Esophagus muscularis mucosa (tissue), 4 donors: ENCODE measurements around the gene SLC6A11. TPM values are rescaled to one million over a fixed set of nuclear protein-coding genes. Genes with fewer than 3 reads are reported as not detected.

ENCODE experiments used
- DNase-seq: peaks from one replicate; pipeline ENCODE4 v3.0.0-alpha.2; 2017; ENCODE audit errors: extremely low spot score
- H3K27ac ChIP-seq, 4 donors: fragments of 200-600 bp; sonication (generic); replicated peaks in 1 of 4; 1 replicate in 3 of 4; 2 replicates in 1 of 4; pipeline ENCODE4 v1.5.1; 2016 to 2019; ENCODE audit warnings: mild to moderate bottlenecking in 1 of 4
- H3K27me3 ChIP-seq, 4 donors: fragments of 200-600 bp; sonication (generic); one replicate each; pipeline versions ENCODE4 v1.5.1 to v1.6.0; 2016 to 2019
- H3K36me3 ChIP-seq, 4 donors: fragments of 200-600 bp; sonication (generic); one replicate each; pipeline ENCODE4 v1.5.1; 2016 to 2019
- H3K4me1 ChIP-seq, 4 donors: fragments of 200-600 bp; sonication (generic); one replicate each; pipeline ENCODE4 v1.5.1; 2016 to 2019
- H3K4me3 ChIP-seq, 4 donors: fragments of 200-600 bp; sonication (generic); 1 replicate in 2 of 4; 2 replicates in 2 of 4; pipeline ENCODE4 v1.5.1; 2016 to 2019; ENCODE audit warnings: mild to moderate bottlenecking in 4 of 4, moderate library complexity in 1 of 4
- H3K9me3 ChIP-seq, 4 donors: fragments of 200-600 bp; sonication (generic); 1 replicate in 3 of 4; 2 replicates in 1 of 4; pipeline ENCODE4 v1.5.1; 2016 to 2019
- EP300 ChIP-seq: sonication (generic); formaldehyde crosslinking; IDR thresholded peaks from one replicate; pipeline ENCODE4 v1.6.1; 2017; ENCODE audit warnings: antibody characterized with exemption
- POLR2A ChIP-seq: fragments of 450-650 bp; IDR thresholded peaks from one replicate; pipeline ENCODE4 v1.6.1; 2017; ENCODE audit warnings: antibody characterized with exemption, moderate library complexity, mild to moderate bottlenecking, low read depth
- POLR2AphosphoS5 ChIP-seq, 2 donors: sonication (generic); formaldehyde crosslinking; IDR thresholded peaks; one replicate each; pipeline ENCODE4 v1.6.1; 2017; ENCODE audit warnings: antibody characterized with exemption in 2 of 2
- WGBS: methylation state at CpG from one replicate; pipeline ENCODE4 v1.1.5; 2018; 5-methylcytosine and 5-hydroxymethylcytosine counted together
- intact Hi-C: fragments of 100-400 bp; cut with DNase I; formaldehyde crosslinking; loops from one replicate; pipeline ENCODE4 v1.15.1; 2023
- total RNA-seq, 4 donors: library from RNA; depleted of rRNA; stranded (reverse); fragments of >200 nt; gene quantifications; one replicate each; pipeline versions ENCODE4 v1.1.0 to v1.2.1, GENCODE V29; 2016
- TF ChIP-seq, protein P1 (sequence below), 3 experiments: fragments of 200-600 bp in 2 of 3; fragments of 450-650 bp in 1 of 3; sonication (generic) in 2 of 3; IDR thresholded peaks; one replicate each; pipeline ENCODE4 v1.5.1; 2017 to 2019; ENCODE audit warnings: antibody characterized with exemption in 3 of 3, mild to moderate bottlenecking in 2 of 3, moderate library complexity in 1 of 3

Gene SLC6A11
- total RNA-seq, 4 donors from 2014 or later, result not detected

DNA sequence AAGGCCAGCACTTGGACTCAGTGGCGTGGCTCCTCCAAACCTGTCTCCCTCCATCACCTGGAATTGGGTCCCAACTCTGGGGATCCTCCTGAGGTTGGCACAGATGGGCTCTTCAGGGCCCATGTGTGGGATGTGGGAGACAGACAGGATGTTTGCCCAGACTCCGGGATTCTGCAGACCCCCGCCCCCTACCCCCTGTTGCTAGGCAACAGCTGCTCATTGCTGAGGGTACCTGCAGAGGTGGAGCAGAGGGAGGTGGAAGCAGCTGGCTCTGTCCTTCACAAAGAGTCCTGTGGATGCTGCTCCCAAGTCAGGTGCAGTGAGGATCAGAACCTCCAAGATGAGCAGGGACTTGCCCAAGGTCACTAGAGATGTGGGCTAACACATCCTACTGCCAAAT, 136.5 kb downstream of the SLC6A11 start:
- Histone ChIP-seq H3K27ac (no peak overlapping the region), H3K4me3 (no peak overlapping the region), H3K36me3 (no peaks in the 10 kb centered on the region), H3K9me3 (no peaks in the 10 kb centered on the region), H3K27me3 (peaks cover 0 to 39% (median 0%) of the 10 kb centered on the region in 4 donors), H3K4me1 (peaks cover 5 to 18% (median 10%) of the 10 kb centered on the region in 4 donors)
- WGBS, result 56% methylated on average over 3 of the region's 3 CpGs
- intact Hi-C loops, result no loop called here
- no peak for DNase-seq
- TF ChIP-seq EP300, result no peak
- TF ChIP-seq, protein P1, sequence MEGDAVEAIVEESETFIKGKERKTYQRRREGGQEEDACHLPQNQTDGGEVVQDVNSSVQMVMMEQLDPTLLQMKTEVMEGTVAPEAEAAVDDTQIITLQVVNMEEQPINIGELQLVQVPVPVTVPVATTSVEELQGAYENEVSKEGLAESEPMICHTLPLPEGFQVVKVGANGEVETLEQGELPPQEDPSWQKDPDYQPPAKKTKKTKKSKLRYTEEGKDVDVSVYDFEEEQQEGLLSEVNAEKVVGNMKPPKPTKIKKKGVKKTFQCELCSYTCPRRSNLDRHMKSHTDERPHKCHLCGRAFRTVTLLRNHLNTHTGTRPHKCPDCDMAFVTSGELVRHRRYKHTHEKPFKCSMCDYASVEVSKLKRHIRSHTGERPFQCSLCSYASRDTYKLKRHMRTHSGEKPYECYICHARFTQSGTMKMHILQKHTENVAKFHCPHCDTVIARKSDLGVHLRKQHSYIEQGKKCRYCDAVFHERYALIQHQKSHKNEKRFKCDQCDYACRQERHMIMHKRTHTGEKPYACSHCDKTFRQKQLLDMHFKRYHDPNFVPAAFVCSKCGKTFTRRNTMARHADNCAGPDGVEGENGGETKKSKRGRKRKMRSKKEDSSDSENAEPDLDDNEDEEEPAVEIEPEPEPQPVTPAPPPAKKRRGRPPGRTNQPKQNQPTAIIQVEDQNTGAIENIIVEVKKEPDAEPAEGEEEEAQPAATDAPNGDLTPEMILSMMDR (IDR thresholded peaks at IDR 0.05), result no peak
- no peak for TF ChIP-seq POLR2A
- TF ChIP-seq POLR2AphosphoS5 (IDR thresholded peaks at IDR 0.05), result no peak

DNA sequence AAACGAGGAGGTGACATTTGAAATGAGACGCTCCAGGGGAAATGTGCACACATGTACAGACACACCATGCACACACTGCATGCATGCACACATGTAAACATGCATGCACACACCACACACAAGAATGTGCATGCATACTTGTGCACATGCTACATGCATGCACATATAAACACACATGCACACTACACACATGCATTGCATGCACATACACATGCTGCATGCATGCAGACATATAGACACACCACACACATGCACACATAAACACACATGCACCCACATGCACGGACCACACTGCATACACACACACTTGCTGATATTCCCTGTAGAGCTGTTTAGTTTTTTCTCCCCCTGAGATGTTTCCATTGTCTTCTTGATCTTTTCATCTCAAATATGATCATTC, 138.7 kb downstream of the SLC6A11 start:
- no peak for DNase-seq
- peaks cover 5 to 18% (median 15%) of the 10 kb centered on the region in 4 donors for H3K4me1 ChIP-seq
- no peak overlapping the region for H3K27ac ChIP-seq
- TF ChIP-seq, protein P1 (IDR thresholded peaks at IDR 0.05), result no peak
- TF ChIP-seq EP300 (no peak), POLR2AphosphoS5 (IDR thresholded peaks at IDR 0.05) (no peak), POLR2A (no peak)
- H3K9me3 ChIP-seq, result no peaks in the 10 kb centered on the region
- WGBS, result 69% methylated on average over 3 of the region's 3 CpGs
- H3K4me3 ChIP-seq, result no peak overlapping the region
- peaks cover 0 to 37% (median 0%) of the 10 kb centered on the region in 4 donors for H3K27me3 ChIP-seq
- intact Hi-C loops, result no loop called here
- H3K36me3 ChIP-seq, result no peaks in the 10 kb centered on the region

DNA sequence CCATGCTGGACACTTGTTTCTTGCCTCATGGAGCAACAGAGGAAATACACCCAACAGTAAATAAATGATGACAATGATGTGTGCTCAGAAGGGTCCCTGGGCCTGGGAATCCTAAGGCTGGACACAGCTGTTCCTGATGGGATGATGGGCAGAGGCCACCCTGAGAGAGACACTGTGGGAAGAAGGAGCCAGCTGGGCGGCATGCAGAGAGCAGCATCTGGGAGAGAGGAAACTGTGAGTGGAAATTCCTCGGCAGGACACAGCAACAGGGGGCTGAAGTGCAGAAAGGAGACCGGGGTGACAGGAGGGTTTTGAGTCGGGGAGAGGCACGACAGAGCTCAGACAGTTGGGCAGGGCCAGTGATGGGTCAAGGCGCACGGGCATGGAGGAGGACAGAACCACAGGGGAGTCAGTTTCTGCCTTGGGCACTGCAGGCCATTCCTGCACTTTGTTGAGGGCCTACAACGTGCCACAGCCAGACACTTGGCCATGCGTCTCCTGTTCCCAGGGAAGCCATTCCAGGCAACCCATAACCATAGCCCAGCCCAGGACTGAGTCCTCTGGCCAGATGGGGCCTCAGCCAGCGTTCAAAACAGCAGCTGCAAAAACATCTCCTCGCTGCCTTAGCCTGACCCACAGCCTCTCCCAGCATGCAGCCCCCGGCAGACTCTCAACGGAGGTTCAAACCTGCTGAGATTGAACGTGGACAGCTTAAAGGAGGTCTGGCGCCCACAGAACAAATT, 139.9 kb downstream of the SLC6A11 start:
- 77% methylated on average over 15 of the region's 15 CpGs for WGBS
- intact Hi-C loops, result no loop called here
- DNase-seq, result no peak
- no peaks in the 10 kb centered on the region for H3K36me3 ChIP-seq
- no peak for TF ChIP-seq POLR2A
- no peak for TF ChIP-seq EP300
- TF ChIP-seq, protein P1 (IDR thresholded peaks at IDR 0.05), result no peak
- no peak for TF ChIP-seq POLR2AphosphoS5 (IDR thresholded peaks at IDR 0.05)
- H3K27ac ChIP-seq, result no peak overlapping the region
- peaks cover 0 to 44% (median 0%) of the 10 kb centered on the region in 4 donors for H3K27me3 ChIP-seq
- peaks cover 5 to 18% (median 15%) of the 10 kb centered on the region in 4 donors for H3K4me1 ChIP-seq
- H3K9me3 ChIP-seq, result no peaks in the 10 kb centered on the region
- no peak overlapping the region for H3K4me3 ChIP-seq

DNA sequence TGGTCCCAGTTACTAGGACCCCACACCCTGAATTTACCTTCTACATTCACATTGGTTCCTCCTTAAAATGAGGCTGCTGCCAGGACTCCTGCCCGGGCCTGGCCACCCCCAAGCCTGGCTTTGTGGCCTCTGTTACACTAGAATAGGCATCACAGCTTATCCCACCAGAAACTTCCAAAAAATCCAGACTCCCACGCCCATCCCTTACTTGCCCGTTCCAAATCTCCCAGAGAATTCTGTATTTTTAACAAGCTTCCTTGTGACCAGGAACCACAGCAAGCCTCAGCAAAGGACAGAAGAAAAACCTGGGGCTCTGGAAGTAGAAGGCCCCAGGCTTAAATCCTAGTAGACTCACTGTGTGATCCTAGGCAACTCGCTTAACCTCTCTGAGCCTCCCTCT, 140.5 kb downstream of the SLC6A11 start:
- 84% methylated on average over 4 of the region's 4 CpGs for WGBS
- TF ChIP-seq, protein P1 (IDR thresholded peaks at IDR 0.05), result no peak
- no peak for TF ChIP-seq EP300
- TF ChIP-seq POLR2AphosphoS5 (IDR thresholded peaks at IDR 0.05), result no peak
- TF ChIP-seq POLR2A, result no peak
- intact Hi-C loops, result no loop called here

More for the DNA sequence above, 140.5 kb downstream of the SLC6A11 start:
- Histone ChIP-seq H3K27ac (no peak overlapping the region), H3K36me3 (no peaks in the 10 kb centered on the region), H3K9me3 (no peaks in the 10 kb centered on the region), H3K4me3 (no peak overlapping the region), H3K27me3 (peaks cover 0 to 43% (median 0%) of the 10 kb centered on the region in 4 donors), H3K4me1 (peaks cover 5 to 18% (median 15%) of the 10 kb centered on the region in 4 donors)
- no peak for DNase-seq
